HL-60 (cell line): ENCODE measurements around the gene C10orf88.

ENCODE experiments used
- DNase-seq, 2 experiments: peaks; one replicate each; pipeline ENCODE4 v3.0.0-alpha.2; 2010 to 2020; ENCODE audit warnings: low read depth in 1 of 2, low spot score in 1 of 2
- H3K27ac ChIP-seq: fragments of 250-450 bp; sonication (Bioruptor Pico); replicated peaks from 2 replicates; pipeline ENCODE4 v1.5.1; 2020; ENCODE audit warnings: mild to moderate bottlenecking, moderate library complexity
- H3K27me3 ChIP-seq: fragments of 250-450 bp; sonication (Bioruptor Pico); 2 replicates; pipeline ENCODE4 v1.5.1; 2021; ENCODE audit warnings: mild to moderate bottlenecking, moderate library complexity; ENCODE audit not compliant: insufficient read depth, poor library complexity, severe bottlenecking
- H3K4me3 ChIP-seq: replicated peaks from 2 replicates; pipeline ENCODE4 v1.5.1; 2011; ENCODE audit warnings: mild to moderate bottlenecking, control low read depth, low read length; ENCODE audit not compliant: insufficient read depth
- GABPA ChIP-seq: IDR thresholded peaks from 2 replicates; pipeline ENCODE4 v1.6.1; 2012; ENCODE audit warnings: low read depth
- POLR2AphosphoS5 ChIP-seq: IDR thresholded peaks from 2 replicates; pipeline ENCODE4 v1.6.1; 2012; ENCODE audit warnings: low read depth
- SPI1 ChIP-seq: IDR thresholded peaks from 2 replicates; pipeline ENCODE4 v1.6.1; 2012; ENCODE audit warnings: low read depth, mild to moderate bottlenecking, borderline replicate concordance
- TF ChIP-seq, protein P1 (sequence below): IDR thresholded peaks from 2 replicates; pipeline ENCODE4 v1.6.1; 2012; ENCODE audit warnings: low read depth; ENCODE audit not compliant: insufficient replicate concordance
- TF ChIP-seq, protein P2 (sequence below): IDR thresholded peaks from one replicate; pipeline ENCODE4 v1.5.1; 2011; ENCODE audit warnings: low read length, control low read depth, inconsistent platforms; ENCODE audit not compliant: insufficient read depth

Gene C10orf88

DNA sequence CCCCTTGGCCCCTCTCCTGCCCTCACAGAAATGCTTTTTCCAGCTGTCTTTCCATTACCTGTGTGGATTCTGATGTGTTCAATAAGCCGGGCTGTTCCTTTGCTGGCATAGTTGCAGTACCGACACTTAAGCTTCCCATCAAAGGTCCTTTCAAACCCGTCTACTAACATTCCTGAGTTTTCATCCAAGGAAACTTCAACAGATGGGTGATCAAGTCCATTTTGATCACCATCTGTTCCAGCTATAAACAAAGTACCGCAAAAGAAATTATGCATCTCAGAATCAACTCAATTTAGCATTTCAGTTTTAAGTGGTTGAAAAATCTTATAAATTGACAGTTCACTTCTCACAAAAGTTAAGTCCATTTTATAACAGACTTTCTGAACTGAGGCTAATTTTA is 41.9 kb upstream of the C10orf88 start:
- H3K27me3 ChIP-seq, result no peaks in the 10 kb centered on the region
- DNase-seq, result no peak
- TF ChIP-seq SPI1, result no peak
- no peak for TF ChIP-seq GABPA
- TF ChIP-seq, protein P1, sequence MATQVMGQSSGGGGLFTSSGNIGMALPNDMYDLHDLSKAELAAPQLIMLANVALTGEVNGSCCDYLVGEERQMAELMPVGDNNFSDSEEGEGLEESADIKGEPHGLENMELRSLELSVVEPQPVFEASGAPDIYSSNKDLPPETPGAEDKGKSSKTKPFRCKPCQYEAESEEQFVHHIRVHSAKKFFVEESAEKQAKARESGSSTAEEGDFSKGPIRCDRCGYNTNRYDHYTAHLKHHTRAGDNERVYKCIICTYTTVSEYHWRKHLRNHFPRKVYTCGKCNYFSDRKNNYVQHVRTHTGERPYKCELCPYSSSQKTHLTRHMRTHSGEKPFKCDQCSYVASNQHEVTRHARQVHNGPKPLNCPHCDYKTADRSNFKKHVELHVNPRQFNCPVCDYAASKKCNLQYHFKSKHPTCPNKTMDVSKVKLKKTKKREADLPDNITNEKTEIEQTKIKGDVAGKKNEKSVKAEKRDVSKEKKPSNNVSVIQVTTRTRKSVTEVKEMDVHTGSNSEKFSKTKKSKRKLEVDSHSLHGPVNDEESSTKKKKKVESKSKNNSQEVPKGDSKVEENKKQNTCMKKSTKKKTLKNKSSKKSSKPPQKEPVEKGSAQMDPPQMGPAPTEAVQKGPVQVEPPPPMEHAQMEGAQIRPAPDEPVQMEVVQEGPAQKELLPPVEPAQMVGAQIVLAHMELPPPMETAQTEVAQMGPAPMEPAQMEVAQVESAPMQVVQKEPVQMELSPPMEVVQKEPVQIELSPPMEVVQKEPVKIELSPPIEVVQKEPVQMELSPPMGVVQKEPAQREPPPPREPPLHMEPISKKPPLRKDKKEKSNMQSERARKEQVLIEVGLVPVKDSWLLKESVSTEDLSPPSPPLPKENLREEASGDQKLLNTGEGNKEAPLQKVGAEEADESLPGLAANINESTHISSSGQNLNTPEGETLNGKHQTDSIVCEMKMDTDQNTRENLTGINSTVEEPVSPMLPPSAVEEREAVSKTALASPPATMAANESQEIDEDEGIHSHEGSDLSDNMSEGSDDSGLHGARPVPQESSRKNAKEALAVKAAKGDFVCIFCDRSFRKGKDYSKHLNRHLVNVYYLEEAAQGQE, result no peak
- no peak for TF ChIP-seq POLR2AphosphoS5
- TF ChIP-seq, protein P2, sequence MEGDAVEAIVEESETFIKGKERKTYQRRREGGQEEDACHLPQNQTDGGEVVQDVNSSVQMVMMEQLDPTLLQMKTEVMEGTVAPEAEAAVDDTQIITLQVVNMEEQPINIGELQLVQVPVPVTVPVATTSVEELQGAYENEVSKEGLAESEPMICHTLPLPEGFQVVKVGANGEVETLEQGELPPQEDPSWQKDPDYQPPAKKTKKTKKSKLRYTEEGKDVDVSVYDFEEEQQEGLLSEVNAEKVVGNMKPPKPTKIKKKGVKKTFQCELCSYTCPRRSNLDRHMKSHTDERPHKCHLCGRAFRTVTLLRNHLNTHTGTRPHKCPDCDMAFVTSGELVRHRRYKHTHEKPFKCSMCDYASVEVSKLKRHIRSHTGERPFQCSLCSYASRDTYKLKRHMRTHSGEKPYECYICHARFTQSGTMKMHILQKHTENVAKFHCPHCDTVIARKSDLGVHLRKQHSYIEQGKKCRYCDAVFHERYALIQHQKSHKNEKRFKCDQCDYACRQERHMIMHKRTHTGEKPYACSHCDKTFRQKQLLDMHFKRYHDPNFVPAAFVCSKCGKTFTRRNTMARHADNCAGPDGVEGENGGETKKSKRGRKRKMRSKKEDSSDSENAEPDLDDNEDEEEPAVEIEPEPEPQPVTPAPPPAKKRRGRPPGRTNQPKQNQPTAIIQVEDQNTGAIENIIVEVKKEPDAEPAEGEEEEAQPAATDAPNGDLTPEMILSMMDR, result no peak

DNA sequence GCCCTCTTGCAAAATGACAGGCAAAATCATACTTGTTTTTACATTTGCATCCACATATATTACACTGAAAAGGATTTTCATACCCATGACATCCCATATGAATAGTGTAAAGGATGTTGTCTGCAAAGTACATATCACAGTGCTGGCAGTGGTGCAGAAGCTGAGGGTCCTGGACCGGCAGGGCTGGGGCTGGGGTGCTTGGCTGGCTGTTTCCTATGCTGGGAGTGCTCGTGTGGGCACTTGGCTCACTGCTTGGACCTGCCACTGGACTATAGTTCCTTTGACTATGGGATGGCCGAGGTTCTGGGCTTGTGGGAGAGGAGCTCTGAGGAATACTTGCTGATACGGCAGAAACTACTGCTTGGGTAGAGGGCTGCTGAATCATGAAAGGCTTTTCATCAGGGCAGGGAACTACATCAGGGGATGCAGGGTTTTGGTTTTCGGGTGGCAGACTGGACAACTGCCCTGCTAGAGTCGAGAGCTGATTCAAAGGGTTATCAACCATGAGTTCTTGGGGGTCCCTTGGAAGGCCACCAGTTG is 39.8 kb upstream of the C10orf88 start:
- Histone ChIP-seq H3K27me3 (no peaks in the 10 kb centered on the region), H3K4me3 (no peak overlapping the region), H3K27ac (no peak overlapping the region)
- DNase-seq, result no peak
- TF ChIP-seq, protein P2, result no peak
- TF ChIP-seq POLR2AphosphoS5, result no peak
- no peak for TF ChIP-seq GABPA
- TF ChIP-seq, protein P1, result no peak
- no peak for TF ChIP-seq SPI1

More for the DNA sequence above, 41.9 kb upstream of the C10orf88 start:
- Histone ChIP-seq H3K4me3 (no peak overlapping the region), H3K27ac (no peak overlapping the region)

DNA sequence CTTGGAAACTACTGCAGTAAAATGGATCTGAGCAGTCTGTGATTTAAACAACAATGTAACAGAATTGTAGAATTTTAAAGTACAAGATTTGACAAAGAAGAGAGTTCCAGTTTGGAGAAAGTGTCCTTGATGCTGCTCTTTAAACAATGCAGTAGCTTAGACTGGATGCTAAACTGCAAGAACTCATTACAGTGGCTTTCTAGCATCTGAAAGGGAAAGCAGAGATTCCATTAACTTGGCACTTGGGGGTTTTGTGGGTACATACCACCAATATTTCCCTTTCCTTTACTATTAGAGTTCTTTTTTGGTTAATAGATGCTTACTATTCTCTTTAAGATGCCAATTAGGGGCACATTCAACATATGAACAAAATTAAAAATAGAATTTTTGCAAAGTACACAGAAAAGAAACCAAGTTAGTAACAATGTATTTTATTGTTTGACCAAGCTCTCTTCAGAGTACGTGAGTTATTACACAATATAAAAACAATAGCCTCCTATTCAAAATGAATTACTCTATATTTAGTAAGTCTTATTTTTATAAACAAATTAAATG is 38.1 kb upstream of the C10orf88 start:
- Histone ChIP-seq H3K4me3 (no peak overlapping the region), H3K27ac (no peak overlapping the region), H3K27me3 (no peaks in the 10 kb centered on the region)
- no peak for DNase-seq
- TF ChIP-seq, protein P2, result no peak
- TF ChIP-seq SPI1 (no peak), GABPA (no peak), POLR2AphosphoS5 (no peak)
- TF ChIP-seq, protein P1, result no peak
